HG02798 (cell line): ENCODE measurements around the gene ARSA.
"Not testable (repeated sequence)": the region's sequence is repeated elsewhere in the genome, so short reads cannot be mapped to it uniquely, and the experiment has no call there.

ENCODE experiments used
- ATAC-seq: cut with Tn5 transposase; IDR thresholded peaks from one replicate; pipeline ENCODE4 v1.9.1; 2021; ENCODE audit warnings: mild to moderate bottlenecking; ENCODE audit not compliant: unreplicated experiment, poor library complexity

ARSA gene

GRCh38 chr22:50624347-50625130, 3.4 kb downstream of the ARSA start:
- no peak for ATAC-seq

GRCh38 chr22:50622723-50623327, 5.1 kb downstream of the ARSA start:
- no peak for ATAC-seq

GRCh38 chr22:50621948-50622722, 5.8 kb downstream of the ARSA start:
- no peak for ATAC-seq

- no peak for ATAC-seq
Observed at GRCh38 chr22:50621356-50621880, 6.5 kb downstream of the ARSA start.

GRCh38 chr22:50620593-50621355, 7.2 kb downstream of the ARSA start:
- peak; percentile 71 for ATAC-seq

- not testable (repeated sequence) for ATAC-seq
Observed at GRCh38 chr22:50614296-50614695, 13.7 kb downstream of the ARSA start.

GRCh38 chr22:50613291-50613981, 14.5 kb downstream of the ARSA start:
- ATAC-seq: no peak

- no peak for ATAC-seq
Observed at GRCh38 chr22:50612528-50613221, 15.3 kb downstream of the ARSA start.

- no peak for ATAC-seq
Observed at GRCh38 chr22:50612168-50612527, 15.8 kb downstream of the ARSA start.

- no peak for ATAC-seq
Observed at GRCh38 chr22:50611341-50612060, 16.5 kb downstream of the ARSA start.

- no peak for ATAC-seq
Observed at GRCh38 chr22:50610581-50610980, 17.4 kb downstream of the ARSA start.

GRCh38 chr22:50610041-50610451, 17.9 kb downstream of the ARSA start:
- no peak for ATAC-seq

- ATAC-seq: no peak
Observed at GRCh38 chr22:50609599-50609998, 18.4 kb downstream of the ARSA start.

- ATAC-seq: no peak
Observed at GRCh38 chr22:50608996-50609395, 19.0 kb downstream of the ARSA start.

- ATAC-seq: not testable (repeated sequence)
Observed at GRCh38 chr22:50608058-50608840, 19.7 kb downstream of the ARSA start.

- no peak for ATAC-seq
Observed at GRCh38 chr22:50607659-50608020, 20.3 kb downstream of the ARSA start.

- ATAC-seq: no peak
Observed at GRCh38 chr22:50606946-50607658, 20.9 kb downstream of the ARSA start.
